ENCODE data around the gene CYP4F22.

DNA sequence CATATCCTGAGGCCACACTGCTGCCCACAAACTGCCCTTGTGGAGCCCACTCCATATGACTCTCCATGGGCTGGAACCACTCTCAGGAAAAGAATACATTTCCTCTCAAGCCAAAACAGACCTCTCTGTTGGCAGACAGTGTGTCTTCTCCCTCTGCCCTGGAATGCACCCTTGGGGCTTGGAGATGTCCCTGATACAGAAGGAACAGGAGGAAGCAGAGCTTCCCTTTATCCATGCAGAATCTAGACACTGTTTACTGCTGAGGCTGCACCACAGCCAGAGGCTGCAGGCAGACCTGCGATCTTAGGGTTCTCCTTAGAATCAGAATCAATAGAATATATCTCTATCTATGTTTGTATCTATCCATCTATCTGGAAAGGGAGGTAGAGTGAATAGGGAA is 79.9 kb downstream of the CYP4F22 start:
- TF ChIP-seq POLR2A (IDR thresholded peaks at IDR 0.05), result no peak
- TF ChIP-seq, protein P1, sequence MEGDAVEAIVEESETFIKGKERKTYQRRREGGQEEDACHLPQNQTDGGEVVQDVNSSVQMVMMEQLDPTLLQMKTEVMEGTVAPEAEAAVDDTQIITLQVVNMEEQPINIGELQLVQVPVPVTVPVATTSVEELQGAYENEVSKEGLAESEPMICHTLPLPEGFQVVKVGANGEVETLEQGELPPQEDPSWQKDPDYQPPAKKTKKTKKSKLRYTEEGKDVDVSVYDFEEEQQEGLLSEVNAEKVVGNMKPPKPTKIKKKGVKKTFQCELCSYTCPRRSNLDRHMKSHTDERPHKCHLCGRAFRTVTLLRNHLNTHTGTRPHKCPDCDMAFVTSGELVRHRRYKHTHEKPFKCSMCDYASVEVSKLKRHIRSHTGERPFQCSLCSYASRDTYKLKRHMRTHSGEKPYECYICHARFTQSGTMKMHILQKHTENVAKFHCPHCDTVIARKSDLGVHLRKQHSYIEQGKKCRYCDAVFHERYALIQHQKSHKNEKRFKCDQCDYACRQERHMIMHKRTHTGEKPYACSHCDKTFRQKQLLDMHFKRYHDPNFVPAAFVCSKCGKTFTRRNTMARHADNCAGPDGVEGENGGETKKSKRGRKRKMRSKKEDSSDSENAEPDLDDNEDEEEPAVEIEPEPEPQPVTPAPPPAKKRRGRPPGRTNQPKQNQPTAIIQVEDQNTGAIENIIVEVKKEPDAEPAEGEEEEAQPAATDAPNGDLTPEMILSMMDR (IDR thresholded peaks at IDR 0.05), result no peak
